Body of pancreas (tissue), 4 donors: ENCODE results near the gene ERG. TPM values are rescaled to one million over a fixed set of nuclear protein-coding genes. Genes with fewer than 3 reads are reported as not detected.

Experiments used
- ATAC-seq: fragments of 150-250 bp; one replicate; pipeline ENCODE4 v1.9.1; 2016
- DNase-seq, 4 donors: peaks; one replicate each; pipeline ENCODE4 v3.0.0-alpha.2; 2019
- H3K27ac ChIP-seq, 4 donors: fragments of 200-600 bp; sonication (generic); 1 replicate in 3 of 4; 2 replicates in 1 of 4; pipeline versions ENCODE4 v1.5.1 to v1.6.1; 2016 to 2019; ENCODE audit warnings: mild to moderate bottlenecking in 1 of 4, mixed read lengths in 1 of 4, moderate library complexity in 1 of 4
- H3K27me3 ChIP-seq, 2 donors: fragments of 200-600 bp; sonication (generic); one replicate each; pipeline ENCODE4 v1.6.0; 2016; ENCODE audit warnings: mild to moderate bottlenecking in 1 of 2
- H3K36me3 ChIP-seq, 2 donors: fragments of 200-600 bp; sonication (generic); replicated peaks in 1 of 2; 2 replicates each; pipeline ENCODE4 v1.5.1; 2016; ENCODE audit warnings: low read depth in 2 of 2; ENCODE audit not compliant: insufficient read depth in 1 of 2
- H3K4me1 ChIP-seq: fragments of 200-600 bp; sonication (generic); one replicate; pipeline ENCODE4 v1.6.0; 2016
- H3K4me3 ChIP-seq, 2 donors: fragments of 200-600 bp; sonication (generic); 1 replicate in 1 of 2; 2 replicates in 1 of 2; pipeline ENCODE4 v1.5.1; 2016 to 2019
- H3K9me3 ChIP-seq, 3 donors: fragments of 200-600 bp; sonication (generic); 1 replicate in 2 of 3; 2 replicates in 1 of 3; pipeline ENCODE4 v1.5.1; 2016
- CTCF ChIP-seq, 7 experiments: fragments of 450-650 bp in 4 of 7; fragments of 200-600 bp in 3 of 7; sonication (generic) in 3 of 7; IDR thresholded peaks; one replicate each; pipeline ENCODE4 v1.5.1; 2016 to 2019; ENCODE audit warnings: antibody characterized with exemption in 7 of 7
- POLR2A ChIP-seq, 3 donors: fragments of 450-650 bp; IDR thresholded peaks; one replicate each; pipeline ENCODE4 v1.6.1; 2016; ENCODE audit warnings: antibody characterized with exemption in 3 of 3, mild to moderate bottlenecking in 2 of 3
- WGBS, 2 donors: methylation state at CpG; one replicate each; pipeline ENCODE4 v1.1.5; 2017; 5-methylcytosine and 5-hydroxymethylcytosine counted together
- intact Hi-C: fragments of 100-400 bp; cut with DNase I; formaldehyde crosslinking; loops from one replicate; pipeline ENCODE4 v1.15.1; 2023
- total RNA-seq, 2 donors: library from RNA; depleted of rRNA; stranded (reverse); fragments of >200 nt; gene quantifications; one replicate each; pipeline ENCODE4 v1.1.0, GENCODE V29; 2016

The ERG gene
- total RNA-seq, 2 donors from 2014 or later = 4.2 to 7.3 TPM

- ATAC-seq (no peak), DNase-seq (no peak)
- intact Hi-C loops = no loop called here
- H3K4me3 ChIP-seq = no peak overlapping the region
- no peaks in the 10 kb centered on the region for H3K27me3 ChIP-seq
- no peak overlapping the region for H3K27ac ChIP-seq
- 59 to 75% methylated on average over 4 of the region's 4 CpGs for WGBS, 2 donors
- H3K9me3 ChIP-seq = no peaks in the 10 kb centered on the region
- H3K36me3 ChIP-seq = no peaks in the 10 kb centered on the region
- TF ChIP-seq POLR2A (IDR thresholded peaks at IDR 0.05) (no peak), CTCF (IDR thresholded peaks at IDR 0.05) (no peak)
- no peaks in the 10 kb centered on the region for H3K4me1 ChIP-seq
Observed at GRCh38 chr21:38367646-38368045, 130.6 kb downstream of the ERG start.

- H3K4me1 ChIP-seq = no peaks in the 10 kb centered on the region
- no peaks in the 10 kb centered on the region for H3K36me3 ChIP-seq
- ATAC-seq (no peak), DNase-seq (no peak)
- no peak overlapping the region for H3K4me3 ChIP-seq
- H3K9me3 ChIP-seq = no peaks in the 10 kb centered on the region
- WGBS, 2 donors = 57 to 69% methylated on average over 2 of the region's 2 CpGs
- intact Hi-C loops = no loop called here
- H3K27me3 ChIP-seq = no peaks in the 10 kb centered on the region
- TF ChIP-seq CTCF (IDR thresholded peaks at IDR 0.05) = no peak
- no peak for TF ChIP-seq POLR2A (IDR thresholded peaks at IDR 0.05)
- no peak overlapping the region for H3K27ac ChIP-seq
Observed at GRCh38 chr21:38365521-38365920, 132.8 kb downstream of the ERG start.

- H3K36me3 ChIP-seq = no peaks in the 10 kb centered on the region
- no peaks in the 10 kb centered on the region for H3K27me3 ChIP-seq
- no peak overlapping the region for H3K4me3 ChIP-seq
- no peak for ATAC-seq
- WGBS, 2 donors = 24 to 47% methylated on average over 1 of the region's 1 CpG
- TF ChIP-seq POLR2A (IDR thresholded peaks at IDR 0.05) (no peak), CTCF (IDR thresholded peaks at IDR 0.05) (no peak)
- H3K9me3 ChIP-seq = no peaks in the 10 kb centered on the region
- intact Hi-C loops = loop anchor here (5.0 kb wide), 1 partner anchor 651 kb away; no protein-coding TSS in a partner anchor
- no peaks in the 10 kb centered on the region for H3K4me1 ChIP-seq
- no peak overlapping the region for H3K27ac ChIP-seq
- DNase-seq = no peak
Observed at GRCh38 chr21:38363693-38364092, 134.6 kb downstream of the ERG start.

- Histone ChIP-seq H3K36me3 (no peaks in the 10 kb centered on the region), H3K9me3 (no peaks in the 10 kb centered on the region), H3K4me1 (no peaks in the 10 kb centered on the region), H3K27ac (no peak overlapping the region), H3K4me3 (no peak overlapping the region), H3K27me3 (no peaks in the 10 kb centered on the region)
- intact Hi-C loops = loop anchor here (5.0 kb wide), 1 partner anchor 649 kb away; no protein-coding TSS in a partner anchor
- WGBS, 2 donors = 53 to 56% methylated on average over 1 of the region's 1 CpG
- DNase-seq (no peak), ATAC-seq (no peak)
- TF ChIP-seq POLR2A (IDR thresholded peaks at IDR 0.05) (no peak), CTCF (IDR thresholded peaks at IDR 0.05) (no peak)
Observed at GRCh38 chr21:38361324-38361723, 137.0 kb downstream of the ERG start.

GRCh38 chr21:38359835-38360234 is 138.4 kb downstream of the ERG start:
- intact Hi-C loops = loop anchor here (5.0 kb wide), 2 partner anchors 203 to 648 kb away; no protein-coding TSS in a partner anchor
- Histone ChIP-seq H3K36me3 (no peaks in the 10 kb centered on the region), H3K27ac (no peak overlapping the region), H3K27me3 (no peaks in the 10 kb centered on the region), H3K4me1 (no peaks in the 10 kb centered on the region), H3K4me3 (no peak overlapping the region), H3K9me3 (no peaks in the 10 kb centered on the region)
- WGBS, 2 donors = 50 to 69% methylated on average over 6 to 7 of the region's 7 CpGs
- no peak for TF ChIP-seq POLR2A (IDR thresholded peaks at IDR 0.05)
- DNase-seq (no peak), ATAC-seq (no peak)
